ENCODE data around the gene MYMX.
"Not testable (repeated sequence)": the region's sequence is repeated elsewhere in the genome, so short reads cannot be mapped to it uniquely, and the experiment has no call there.

The MYMX gene

DNA sequence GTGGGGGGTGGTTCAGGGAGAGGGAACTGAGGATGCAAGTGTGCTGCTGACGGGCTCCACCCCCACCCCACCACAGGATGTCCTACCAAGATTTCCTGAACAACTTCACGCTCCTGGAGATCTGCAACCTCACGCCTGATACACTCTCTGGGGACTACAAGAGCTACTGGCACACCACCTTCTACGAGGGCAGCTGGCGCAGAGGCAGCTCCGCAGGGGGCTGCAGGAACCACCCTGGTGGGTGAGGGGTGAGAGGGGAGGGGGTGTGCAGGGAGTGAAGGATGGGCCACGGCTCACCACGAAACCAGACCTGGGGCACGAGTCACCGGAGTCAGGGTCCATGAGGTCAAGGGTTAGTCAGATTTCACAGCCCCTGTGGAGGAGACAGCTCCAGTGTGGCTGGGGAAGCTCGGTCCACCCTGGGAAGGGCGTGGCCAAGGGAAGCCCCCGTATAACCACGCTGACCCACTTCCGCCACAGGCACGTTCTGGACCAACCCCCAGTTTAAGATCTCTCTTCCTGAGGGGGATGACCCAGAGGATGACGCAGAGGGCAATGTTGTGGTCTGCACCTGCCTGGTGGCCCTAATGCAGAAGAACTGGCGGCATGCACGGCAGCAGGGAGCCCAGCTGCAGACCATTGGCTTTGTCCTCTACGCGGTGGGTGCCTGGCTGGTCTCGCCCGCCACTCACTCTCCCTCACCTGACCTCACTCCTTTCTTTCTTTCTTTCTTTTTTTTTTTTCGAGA is 39.8 kb upstream of the MYMX start:
- peaks cover 24 to 49% (median 38%) of the 10 kb centered on the region in 10 experiments for H3K4me1 ChIP-seq
- no peaks in the 10 kb centered on the region; a peak in 1 of 22 replicates for H3K9me3 ChIP-seq (replicated peaks in 1 of 11)
- H3K4me2 ChIP-seq, result peak overlapping the region; percentile 82 to 100 (median 97)
- H3K27ac ChIP-seq, result peak overlapping the region in 9 of 11 experiments; percentile 11 to 66 (median 53); a peak in 13 of 22 replicates
- peaks cover 0 to 22% (median 0%) of the 10 kb centered on the region in 11 experiments; a peak in 3 of 22 replicates for H4K20me1 ChIP-seq
- no peak for TF ChIP-seq Cebpa-rat (IDR thresholded peaks at IDR 0.05)
- H3K36me3 ChIP-seq, result no peaks in the 10 kb centered on the region
- H3K27me3 ChIP-seq, result no peaks in the 10 kb centered on the region
- H3K9ac ChIP-seq, result peak overlapping the region; percentile 12 to 63 (median 42); a peak in 18 of 22 replicates
- peak overlapping the region; percentile 28 to 70 (median 53); a peak in 19 of 20 replicates for H3K4me3 ChIP-seq

DNA sequence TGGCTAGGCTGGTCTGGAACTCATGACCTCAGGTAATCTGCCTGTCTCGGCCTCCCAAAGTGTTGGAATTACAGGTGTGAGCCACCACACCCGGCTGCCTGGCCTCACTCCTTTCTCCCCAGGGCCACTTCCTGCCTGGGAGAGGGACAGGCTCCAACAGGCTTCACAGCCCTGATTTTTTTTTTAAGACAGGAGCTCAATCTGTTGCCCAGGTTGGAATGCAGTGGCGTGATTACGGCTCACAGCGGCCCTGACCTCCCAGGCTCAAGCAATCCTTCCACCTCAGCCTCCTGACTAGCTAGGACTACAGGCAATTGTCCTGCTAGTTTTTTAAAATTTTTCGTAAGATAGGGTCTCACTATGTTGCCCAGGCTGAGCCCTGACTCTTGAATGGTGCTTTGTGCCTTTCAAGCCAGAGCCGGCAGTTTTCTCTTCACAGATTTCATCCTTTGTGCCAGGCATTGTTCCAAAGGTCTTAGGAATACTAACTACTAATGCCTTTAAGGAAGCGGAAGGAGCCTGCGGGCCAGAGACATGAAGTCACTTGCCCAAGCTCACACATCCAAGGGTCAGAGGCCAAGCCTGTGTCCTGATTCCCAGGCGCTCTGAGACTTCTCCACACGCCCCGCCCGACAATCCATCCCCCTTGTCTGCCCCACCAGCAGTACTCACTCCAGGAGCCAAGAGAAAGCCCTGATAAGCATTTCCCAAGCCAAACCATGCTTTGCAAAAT is 38.9 kb upstream of the MYMX start:
- Histone ChIP-seq H3K4me1 (peaks cover 21 to 42% (median 31%) of the 10 kb centered on the region in 10 experiments), H3K9ac (peak overlapping the region in 3 of 11 experiments; percentile 15 to 50 (median 36); a peak in 2 of 22 replicates), H4K20me1 (peaks cover 0 to 22% (median 0%) of the 10 kb centered on the region in 11 experiments; a peak in 3 of 22 replicates), H3K36me3 (no peaks in the 10 kb centered on the region), H3K27me3 (no peaks in the 10 kb centered on the region), H3K4me3 (0 out of 20 replicates have a peak overlapping the region, but pooled peaks of 1 of the 10 experiments have one; percentile 70), H3K9me3 (replicated peaks in 1 of 11) (no peaks in the 10 kb centered on the region; a peak in 1 of 22 replicates), H3K27ac (no peak overlapping the region; a peak in 1 of 22 replicates), H3K4me2 (peak overlapping the region; percentile 82 to 100 (median 97))
- no peak for TF ChIP-seq Cebpa-rat (IDR thresholded peaks at IDR 0.05)

DNA sequence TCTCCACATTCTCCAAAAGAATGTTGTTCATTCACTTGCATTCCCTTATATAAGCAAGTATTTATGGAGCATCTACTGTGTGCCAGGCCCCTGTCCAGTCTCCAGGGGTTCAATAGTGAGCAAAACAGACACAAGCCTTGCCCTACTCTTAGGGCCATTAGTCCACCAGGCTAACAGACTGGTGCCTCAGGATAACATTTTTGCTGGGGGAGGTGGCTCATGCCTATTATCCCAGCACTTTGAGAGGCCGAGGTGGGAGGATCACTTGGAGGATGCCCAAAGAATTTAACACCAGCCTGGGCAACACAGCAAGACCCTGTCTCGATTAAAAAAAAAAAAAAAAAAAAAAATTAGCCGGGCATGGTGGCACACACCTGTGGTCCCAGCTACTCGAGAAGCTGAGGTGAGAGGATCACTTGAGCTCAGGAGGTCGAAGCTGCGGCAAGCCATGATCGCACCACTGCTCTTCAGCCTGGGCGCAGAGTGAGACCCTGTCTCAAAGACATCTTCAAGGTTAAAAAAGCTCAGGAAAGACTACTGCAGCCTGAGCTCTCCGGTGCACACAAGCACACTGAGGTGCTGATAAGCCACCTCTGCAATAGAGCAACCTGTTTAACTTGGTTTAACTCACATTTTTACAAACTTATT is 38.2 kb upstream of the MYMX start:
- Histone ChIP-seq H3K27me3 (no peaks in the 10 kb centered on the region), H3K4me1 (peaks cover 19 to 39% (median 27%) of the 10 kb centered on the region in 10 experiments), H3K4me2 (no peak overlapping the region; a peak in 1 of 22 replicates)

DNA sequence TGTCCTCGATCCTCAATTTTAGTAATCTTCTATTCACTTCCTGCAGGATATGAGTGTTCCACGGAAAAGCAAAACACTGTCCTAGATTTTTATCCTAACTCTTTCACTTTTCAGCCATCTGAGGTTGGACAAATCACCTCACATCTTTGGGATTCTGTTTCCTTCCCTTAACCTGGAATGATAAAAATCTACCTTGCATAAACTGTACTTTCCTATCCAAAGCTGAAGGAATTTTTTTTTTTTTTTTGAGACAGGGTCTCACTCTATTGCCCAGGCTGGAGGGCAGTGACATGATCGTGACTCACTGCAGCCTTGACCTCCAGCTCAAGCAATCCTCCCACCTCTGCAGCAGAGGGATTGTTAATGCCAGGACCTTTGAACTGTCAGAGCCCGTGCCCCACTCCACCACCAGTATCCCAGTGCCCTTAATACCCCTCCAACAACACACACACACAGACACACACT is 37.6 kb upstream of the MYMX start:
- Histone ChIP-seq H3K36me3 (no peaks in the 10 kb centered on the region), H3K4me3 (no peak overlapping the region), H4K20me1 (peaks cover 0 to 22% (median 0%) of the 10 kb centered on the region in 11 experiments; a peak in 2 of 22 replicates), H3K9ac (no peak overlapping the region), H3K27ac (no peak overlapping the region), H3K4me1 (peaks cover 19 to 39% (median 27%) of the 10 kb centered on the region in 10 experiments), H3K4me2 (no peak overlapping the region), H3K27me3 (no peaks in the 10 kb centered on the region), H3K9me3 (replicated peaks in 1 of 11) (no peaks in the 10 kb centered on the region; a peak in 1 of 22 replicates)
- TF ChIP-seq Cebpa-rat (IDR thresholded peaks at IDR 0.05), result no peak

More for the DNA sequence above, 38.2 kb upstream of the MYMX start:
- H3K27ac ChIP-seq, result no peak overlapping the region
- H3K9me3 ChIP-seq (replicated peaks in 1 of 11), result no peaks in the 10 kb centered on the region; a peak in 1 of 22 replicates
- no peaks in the 10 kb centered on the region for H3K36me3 ChIP-seq
- no peak for TF ChIP-seq Cebpa-rat (IDR thresholded peaks at IDR 0.05)
- no peak overlapping the region for H3K9ac ChIP-seq
- no peak overlapping the region for H3K4me3 ChIP-seq
- peaks cover 0 to 22% (median 0%) of the 10 kb centered on the region in 11 experiments; a peak in 2 of 22 replicates for H4K20me1 ChIP-seq

DNA sequence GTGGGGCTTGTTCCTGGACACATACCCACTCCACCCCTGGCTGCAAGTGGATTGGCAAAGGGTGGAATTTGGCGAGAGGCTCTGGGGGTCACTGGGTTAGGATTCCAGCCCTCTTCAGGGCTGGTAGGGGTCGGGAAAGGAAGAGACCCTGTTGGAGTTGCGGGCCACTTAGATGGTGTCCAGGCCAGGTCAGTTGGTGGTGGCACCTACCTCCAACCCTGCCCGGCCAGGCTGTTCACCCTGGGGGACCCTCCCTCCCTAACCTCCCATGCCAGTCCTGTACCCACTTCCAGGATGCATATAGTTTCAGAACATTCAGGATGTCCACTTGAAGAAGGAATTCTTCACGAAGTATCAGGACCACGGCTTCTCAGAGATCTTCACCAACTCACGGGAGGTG is 37.1 kb upstream of the MYMX start:
- Histone ChIP-seq H3K9ac (no peak overlapping the region), H3K4me1 (peaks cover 19 to 37% (median 27%) of the 10 kb centered on the region in 10 experiments), H3K27me3 (no peaks in the 10 kb centered on the region), H3K27ac (no peak overlapping the region), H3K4me3 (no peak overlapping the region), H3K4me2 (no peak overlapping the region), H3K36me3 (no peaks in the 10 kb centered on the region), H4K20me1 (peaks cover 0 to 22% (median 0%) of the 10 kb centered on the region in 11 experiments; a peak in 2 of 22 replicates), H3K9me3 (replicated peaks in 1 of 11) (no peaks in the 10 kb centered on the region; a peak in 1 of 22 replicates)
- TF ChIP-seq Cebpa-rat (IDR thresholded peaks at IDR 0.05), result no peak

DNA sequence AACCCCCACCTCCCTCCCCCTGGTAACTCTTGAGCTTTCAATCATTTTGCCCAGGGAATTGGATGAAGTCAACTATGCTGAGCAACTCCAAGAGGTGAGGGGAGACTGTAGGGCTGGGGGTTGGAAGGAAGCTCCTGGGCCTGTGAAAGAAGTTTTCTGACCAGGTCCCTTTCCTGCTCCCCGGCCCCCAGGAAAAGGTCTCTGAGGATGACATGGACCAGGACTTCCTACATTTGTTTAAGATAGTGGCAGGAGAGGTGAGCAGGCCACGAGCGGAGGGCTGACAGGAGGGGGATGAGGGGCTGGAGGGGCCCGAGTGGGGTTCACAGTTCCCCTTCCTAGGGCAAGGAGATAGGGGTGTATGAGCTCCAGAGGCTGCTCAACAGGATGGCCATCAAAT is 36.3 kb upstream of the MYMX start:
- no peak overlapping the region for H3K4me2 ChIP-seq
- peaks cover 19 to 29% (median 25%) of the 10 kb centered on the region in 10 experiments for H3K4me1 ChIP-seq
- no peak for TF ChIP-seq Cebpa-rat (IDR thresholded peaks at IDR 0.05)
- no peak overlapping the region for H3K4me3 ChIP-seq
- H3K9me3 ChIP-seq (replicated peaks in 1 of 11), result no peaks in the 10 kb centered on the region; a peak in 1 of 22 replicates
- H4K20me1 ChIP-seq, result peaks cover 0 to 22% (median 0%) of the 10 kb centered on the region in 11 experiments; a peak in 2 of 22 replicates
- no peaks in the 10 kb centered on the region for H3K27me3 ChIP-seq
- no peak overlapping the region for H3K27ac ChIP-seq
- H3K9ac ChIP-seq, result no peak overlapping the region
- H3K36me3 ChIP-seq, result no peaks in the 10 kb centered on the region

DNA sequence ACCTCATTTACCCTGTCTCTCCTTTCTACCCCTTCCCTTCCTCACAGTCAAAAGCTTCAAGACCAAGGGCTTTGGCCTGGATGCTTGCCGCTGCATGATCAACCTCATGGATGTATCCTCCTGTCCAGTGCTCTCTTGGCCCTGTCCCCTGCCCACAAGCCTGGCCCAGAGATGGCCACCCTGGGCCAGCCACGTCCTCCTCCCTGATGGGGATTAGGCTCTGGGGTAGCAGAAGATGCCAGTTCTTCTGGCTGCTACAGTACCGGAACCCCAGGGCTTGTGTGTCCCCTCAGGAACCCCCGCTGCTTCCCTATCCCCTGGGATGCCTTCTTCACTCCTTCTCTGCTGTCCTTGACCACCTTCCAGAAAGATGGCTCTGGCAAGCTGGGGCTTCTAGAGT is 35.8 kb upstream of the MYMX start:
- no peak for TF ChIP-seq Cebpa-rat (IDR thresholded peaks at IDR 0.05)
- no peak overlapping the region for H3K4me3 ChIP-seq
- no peaks in the 10 kb centered on the region for H3K36me3 ChIP-seq
- H3K4me2 ChIP-seq, result no peak overlapping the region
- peaks cover 21 to 27% (median 23%) of the 10 kb centered on the region in 10 experiments for H3K4me1 ChIP-seq
- no peak overlapping the region for H3K9ac ChIP-seq
- H4K20me1 ChIP-seq, result peaks cover 0 to 21% (median 0%) of the 10 kb centered on the region in 11 experiments; a peak in 2 of 22 replicates
- no peaks in the 10 kb centered on the region; a peak in 1 of 22 replicates for H3K9me3 ChIP-seq (replicated peaks in 1 of 11)
- H3K27me3 ChIP-seq, result no peaks in the 10 kb centered on the region
- no peak overlapping the region for H3K27ac ChIP-seq

DNA sequence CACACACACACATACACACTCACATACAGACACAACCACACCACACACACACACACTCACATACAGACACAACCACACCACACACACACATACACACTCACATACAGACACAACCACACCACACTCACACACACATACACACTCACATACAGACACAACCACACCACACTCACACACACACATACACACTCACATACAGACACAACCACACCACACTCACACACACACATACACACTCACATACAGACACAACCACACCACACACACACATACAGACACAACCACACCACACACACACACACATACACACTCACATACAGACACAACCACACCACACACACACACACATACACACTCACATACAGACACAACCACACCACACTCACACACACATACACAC is 34.9 kb upstream of the MYMX start:
- H3K9ac ChIP-seq; H3K4me2 ChIP-seq; H3K27ac ChIP-seq; H3K27me3 ChIP-seq; H3K9me3 ChIP-seq (replicated peaks in 1 of 11); H3K36me3 ChIP-seq; H3K4me3 ChIP-seq: not testable (repeated sequence)
- H3K4me1 ChIP-seq, result peaks cover 14 to 24% (median 18%) of the 10 kb centered on the region in 10 experiments
- H4K20me1 ChIP-seq, result peaks cover 0 to 14% (median 0%) of the 10 kb centered on the region in 11 experiments; a peak in 2 of 22 replicates

Data from BLaER1 treated with 17β-estradiol and CSF1 and Interleukin-3, amounts not matched to agents 10 nM and 100 nM (cell line).